ENCODE results near the gene GNB1. TPM values are rescaled to one million over a fixed set of nuclear protein-coding genes. Genes with fewer than 3 reads are reported as not detected.
"Not testable (repeated sequence)": the region's sequence is repeated elsewhere in the genome, so short reads cannot be mapped to it uniquely, and the experiment has no call there.

Gene GNB1
- total RNA-seq, 1 experiment from 2014 or later: 400 TPM

DNA sequence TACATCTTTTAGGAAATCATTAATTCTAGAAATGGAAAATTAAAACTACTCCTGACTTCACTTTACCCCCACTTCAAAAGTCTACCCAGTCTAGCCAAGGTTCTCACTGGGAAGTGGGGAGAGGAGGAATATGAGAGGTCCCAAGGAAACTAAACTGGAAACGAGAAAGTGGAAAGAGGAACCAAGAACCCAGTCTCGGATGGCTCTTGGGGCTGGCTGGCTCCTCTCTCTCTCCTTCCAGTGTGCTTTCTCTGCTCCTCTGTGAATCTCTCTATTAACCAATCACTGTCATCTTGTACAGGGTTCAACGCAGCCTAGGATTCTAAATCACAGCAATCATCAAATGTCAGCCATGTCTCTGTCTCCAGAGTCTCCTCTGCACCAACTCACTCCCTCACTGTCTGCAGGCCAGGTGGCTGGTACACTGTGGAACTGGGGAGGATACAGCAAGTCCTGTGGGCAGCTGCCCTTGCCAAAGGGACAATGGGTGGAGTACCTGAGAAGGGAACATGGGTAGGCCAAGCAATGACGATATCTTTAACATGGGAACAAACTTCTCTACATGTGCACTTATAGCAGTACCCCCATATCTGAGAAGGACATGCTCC lies 33.7 kb downstream of the GNB1 start:
- Histone ChIP-seq H3K79me2 (ENCODE audit: insufficient read depth, low read length) (peaks cover 67% of the 10 kb centered on the region), H2AFZ (ENCODE audit: low read length) (no peak overlapping the region), H3K27me3 (ENCODE audit: insufficient read depth, low read length) (no peaks in the 10 kb centered on the region), H4K91ac (ENCODE audit: insufficient read length, low read depth, low read length) (no peak overlapping the region), H3K14ac (ENCODE audit: insufficient read depth, low read length) (no peak overlapping the region), H3K27ac (ENCODE audit: insufficient read length, low read depth, low read length) (no peak overlapping the region), H3K4ac (ENCODE audit: low read depth, low read length) (no peak overlapping the region), H2BK20ac (ENCODE audit: low read depth, low read length, poor library complexity, severe bottlenecking) (no peak overlapping the region), H3K4me2 (ENCODE audit: insufficient read depth, insufficient read length, low read length) (no peak overlapping the region), H4K5ac (ENCODE audit: insufficient read length, low read depth, low read length) (no peak overlapping the region), H4K20me1 (ENCODE audit: control insufficient read depth, insufficient read depth, insufficient read length) (no peaks in the 10 kb centered on the region), H3K79me1 (ENCODE audit: insufficient read depth, low read depth, low read length, poor library complexity, severe bottlenecking) (peaks cover 11% of the 10 kb centered on the region), H2BK15ac (ENCODE audit: low read depth, low read length) (no peak overlapping the region), H3K23me2 (ENCODE audit: insufficient read length, low read depth, low read length, poor library complexity, severe bottlenecking) (no peaks in the 10 kb centered on the region), H2BK12ac (ENCODE audit: insufficient read length, low read depth, low read length) (no peak overlapping the region), H2BK120ac (ENCODE audit: low read depth, low read length, poor library complexity, severe bottlenecking) (no peak overlapping the region), H3K18ac (ENCODE audit: insufficient read length, low read depth, low read length) (no peak overlapping the region), H3K9me3 (ENCODE audit: control insufficient read depth, low read depth, low read length) (no peaks in the 10 kb centered on the region), H3T11ph (ENCODE audit: low read length) (no peak overlapping the region), H4K8ac (replicated peaks; ENCODE audit: insufficient read length, low read depth, low read length) (no peak overlapping the region), H3K56ac (ENCODE audit: insufficient read length, low read depth, low read length) (no peak overlapping the region), H3K9ac (ENCODE audit: extremely low read depth, insufficient read length, low read length) (no peak overlapping the region), H2AK5ac (ENCODE audit: insufficient read length, low read length) (no peak overlapping the region), H2BK5ac (ENCODE audit: insufficient read length, low read length) (no peak overlapping the region), H3K4me1 (ENCODE audit: insufficient read depth, low read length) (no peaks in the 10 kb centered on the region; the same call in 1 of the 2 replicates), H3K23ac (ENCODE audit: insufficient read length, low read depth, low read length) (no peak overlapping the region)
- Mint-ChIP-seq H3K27me3 (ENCODE audit: low read depth) (no peaks in the 10 kb centered on the region), H3K27ac (peak overlapping the region in 2 of 3 experiments; percentile 24 to 74; a peak in 5 of 7 replicates), H3K36me3 (ENCODE audit: insufficient read depth in 1 of 3, low read depth in 3 of 3) (peaks cover 5 to 12% (median 8%) of the 10 kb centered on the region in 3 experiments; a peak in 5 of 7 replicates), H3K4me3 (no peak overlapping the region), H3K4me1 (peaks cover 37 to 41% of the 10 kb centered on the region in 2 experiments), H3K9me3 (no peaks in the 10 kb centered on the region)
- WGBS (ENCODE audit: extremely low coverage, insufficient read length, low lambda C conversion rate): no CpG with 5 or more reads among the region's 4 CpGs
- TF ChIP-seq, protein P1, sequence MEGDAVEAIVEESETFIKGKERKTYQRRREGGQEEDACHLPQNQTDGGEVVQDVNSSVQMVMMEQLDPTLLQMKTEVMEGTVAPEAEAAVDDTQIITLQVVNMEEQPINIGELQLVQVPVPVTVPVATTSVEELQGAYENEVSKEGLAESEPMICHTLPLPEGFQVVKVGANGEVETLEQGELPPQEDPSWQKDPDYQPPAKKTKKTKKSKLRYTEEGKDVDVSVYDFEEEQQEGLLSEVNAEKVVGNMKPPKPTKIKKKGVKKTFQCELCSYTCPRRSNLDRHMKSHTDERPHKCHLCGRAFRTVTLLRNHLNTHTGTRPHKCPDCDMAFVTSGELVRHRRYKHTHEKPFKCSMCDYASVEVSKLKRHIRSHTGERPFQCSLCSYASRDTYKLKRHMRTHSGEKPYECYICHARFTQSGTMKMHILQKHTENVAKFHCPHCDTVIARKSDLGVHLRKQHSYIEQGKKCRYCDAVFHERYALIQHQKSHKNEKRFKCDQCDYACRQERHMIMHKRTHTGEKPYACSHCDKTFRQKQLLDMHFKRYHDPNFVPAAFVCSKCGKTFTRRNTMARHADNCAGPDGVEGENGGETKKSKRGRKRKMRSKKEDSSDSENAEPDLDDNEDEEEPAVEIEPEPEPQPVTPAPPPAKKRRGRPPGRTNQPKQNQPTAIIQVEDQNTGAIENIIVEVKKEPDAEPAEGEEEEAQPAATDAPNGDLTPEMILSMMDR (conservative IDR thresholded peaks at IDR 0.05): no peak
- DNase-seq: no peak

DNA sequence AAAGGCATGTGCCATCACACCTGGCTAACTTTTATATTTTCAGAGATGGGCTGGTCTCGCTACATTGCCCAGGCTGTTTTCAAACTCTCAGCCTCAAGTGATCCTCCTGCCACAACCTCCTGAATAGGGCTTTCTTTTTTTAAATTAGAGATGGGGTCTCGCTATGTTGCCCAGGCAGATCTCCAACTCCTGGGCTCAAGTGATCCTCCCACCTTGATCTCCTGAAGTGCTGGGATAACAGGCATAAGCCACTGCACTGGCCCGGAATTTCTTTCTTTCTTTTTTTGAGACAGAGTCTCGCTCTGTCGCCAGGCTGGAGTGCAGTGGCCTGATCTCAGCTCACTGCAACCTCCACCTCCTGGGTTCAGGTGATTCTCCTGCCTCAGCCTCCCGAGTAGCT lies 34.7 kb downstream of the GNB1 start:
- peaks cover 13% of the 10 kb centered on the region for H3K79me1 ChIP-seq (ENCODE audit: insufficient read depth, low read depth, low read length, poor library complexity, severe bottlenecking)
- not testable (repeated sequence) for H2BK20ac ChIP-seq (ENCODE audit: low read depth, low read length, poor library complexity, severe bottlenecking); H3K9me3 ChIP-seq (ENCODE audit: control insufficient read depth, low read depth, low read length); H3K4ac ChIP-seq (ENCODE audit: low read depth, low read length); H3K4me1 ChIP-seq (ENCODE audit: insufficient read depth, low read length); H3K14ac ChIP-seq (ENCODE audit: insufficient read depth, low read length); H3T11ph ChIP-seq (ENCODE audit: low read length); H3K56ac ChIP-seq (ENCODE audit: insufficient read length, low read depth, low read length); H3K27me3 Mint-ChIP-seq (ENCODE audit: low read depth); H2BK15ac ChIP-seq (ENCODE audit: low read depth, low read length); H4K20me1 ChIP-seq (ENCODE audit: control insufficient read depth, insufficient read depth, insufficient read length); H3K4me3 Mint-ChIP-seq; H2BK5ac ChIP-seq (ENCODE audit: insufficient read length, low read length); H3K23me2 ChIP-seq (ENCODE audit: insufficient read length, low read depth, low read length, poor library complexity, severe bottlenecking); H3K27ac ChIP-seq (ENCODE audit: insufficient read length, low read depth, low read length); H3K18ac ChIP-seq (ENCODE audit: insufficient read length, low read depth, low read length); H3K23ac ChIP-seq (ENCODE audit: insufficient read length, low read depth, low read length); H2BK12ac ChIP-seq (ENCODE audit: insufficient read length, low read depth, low read length); H4K8ac ChIP-seq (replicated peaks; ENCODE audit: insufficient read length, low read depth, low read length); H3K9me3 Mint-ChIP-seq; H4K91ac ChIP-seq (ENCODE audit: insufficient read length, low read depth, low read length); H2BK120ac ChIP-seq (ENCODE audit: low read depth, low read length, poor library complexity, severe bottlenecking); H2AFZ ChIP-seq (ENCODE audit: low read length); H3K9ac ChIP-seq (ENCODE audit: extremely low read depth, insufficient read length, low read length); H4K5ac ChIP-seq (ENCODE audit: insufficient read length, low read depth, low read length); H3K27me3 ChIP-seq (ENCODE audit: insufficient read depth, low read length); H2AK5ac ChIP-seq (ENCODE audit: insufficient read length, low read length); H3K4me2 ChIP-seq (ENCODE audit: insufficient read depth, insufficient read length, low read length); DNase-seq
- WGBS (ENCODE audit: extremely low coverage, insufficient read length, low lambda C conversion rate): no CpG with 5 or more reads among the region's 6 CpGs
- peak overlapping the region; percentile 49 to 71 (median 71); a peak in 3 of 7 replicates for H3K27ac Mint-ChIP-seq
- peaks cover 5 to 12% (median 8%) of the 10 kb centered on the region in 3 experiments; a peak in 5 of 7 replicates for H3K36me3 Mint-ChIP-seq (ENCODE audit: insufficient read depth in 1 of 3, low read depth in 3 of 3)
- peaks cover 37 to 38% of the 10 kb centered on the region in 2 experiments for H3K4me1 Mint-ChIP-seq
- peaks cover 61% of the 10 kb centered on the region for H3K79me2 ChIP-seq (ENCODE audit: insufficient read depth, low read length)

All from H9 (cell line).